Smooth muscle cell (in vitro differentiated cells): ENCODE measurements around the gene RAB34. TPM values are rescaled to one million over a fixed set of nuclear protein-coding genes. Genes with fewer than 3 reads are reported as not detected.

Source experiments
- DNase-seq: peaks from one replicate; lab custom pipeline; 2025; ENCODE audit not compliant: unreplicated experiment; lab: John Stamatoyannopoulos, UW
- H2AFZ ChIP-seq: fragments of 200-600 bp; sonication (generic); 2 replicates; pipeline ENCODE4 v1.6.0; 2016; ENCODE audit warnings: antibody characterized with exemption, low read depth, mild to moderate bottlenecking
- H3F3A ChIP-seq: fragments of 200-600 bp; sonication (generic); 2 replicates; pipeline ENCODE4 v1.6.0; 2017; ENCODE audit warnings: antibody characterized with exemption, low read depth
- H3K27ac ChIP-seq: fragments of 200-600 bp; sonication (generic); 2 replicates; pipeline ENCODE4 v1.5.1; 2016; ENCODE audit warnings: low read depth, mild to moderate bottlenecking
- H3K27me3 ChIP-seq: fragments of 200-600 bp; sonication (generic); 2 replicates; pipeline ENCODE4 v1.6.1; 2016; ENCODE audit warnings: low read depth, mild to moderate bottlenecking
- H3K36me3 ChIP-seq: fragments of 200-600 bp; sonication (generic); 2 replicates; pipeline ENCODE4 v1.5.1; 2016; ENCODE audit warnings: low read depth
- H3K4me1 ChIP-seq: fragments of 200-600 bp; sonication (generic); 2 replicates; pipeline ENCODE4 v1.5.1; 2016; ENCODE audit warnings: low read depth
- H3K4me2 ChIP-seq: fragments of 200-600 bp; sonication (generic); 2 replicates; pipeline ENCODE4 v1.6.0; 2016; ENCODE audit warnings: mild to moderate bottlenecking
- H3K4me3 ChIP-seq: fragments of 200-600 bp; sonication (generic); 2 replicates; pipeline ENCODE4 v1.5.1; 2016; ENCODE audit warnings: mild to moderate bottlenecking
- H3K79me2 ChIP-seq: fragments of 200-600 bp; sonication (generic); 2 replicates; pipeline ENCODE4 v1.6.0; 2016; ENCODE audit warnings: low read depth, mild to moderate bottlenecking
- H3K9ac ChIP-seq: fragments of 200-600 bp; sonication (generic); 2 replicates; pipeline ENCODE4 v1.6.0; 2016; ENCODE audit warnings: low read depth
- H3K9me3 ChIP-seq: fragments of 200-600 bp; sonication (generic); replicated peaks from 2 replicates; pipeline ENCODE4 v1.5.1; 2016; ENCODE audit warnings: low read depth
- H4K20me1 ChIP-seq: fragments of 200-600 bp; sonication (generic); 2 replicates; pipeline ENCODE4 v1.6.0; 2016; ENCODE audit warnings: low read depth
- CTCF ChIP-seq: fragments of 200-600 bp; sonication (generic); IDR thresholded peaks from 2 replicates; pipeline ENCODE4 v1.5.1; 2017; ENCODE audit warnings: borderline replicate concordance, mild to moderate bottlenecking, antibody characterized with exemption; ENCODE audit not compliant: insufficient read depth, poor library complexity, severe bottlenecking
- WGBS: methylation state at CpG from one replicate; pipeline ENCODE4 v1.1.7; 2016; ENCODE audit warnings: low lambda C conversion rate; 5-methylcytosine and 5-hydroxymethylcytosine counted together
- polyA plus RNA-seq: library from polyadenylated mRNA; unstranded; fragments of >200 nt; fragmentation: Nextera tagmentation; extraction: Ambion mirVana; gene quantifications from 2 replicates; pipeline ENCODE4 v1.2.1, GENCODE V29; 2016
- total RNA-seq: library from RNA; depleted of rRNA; stranded (reverse); fragments of >200 nt; gene quantifications from 2 replicates; pipeline ENCODE4 v1.2.3, GENCODE V29; 2014

RAB34 gene
- total and polyA plus RNA-seq, 2 experiments from 2014 or later: 208 to 289 TPM

DNA sequence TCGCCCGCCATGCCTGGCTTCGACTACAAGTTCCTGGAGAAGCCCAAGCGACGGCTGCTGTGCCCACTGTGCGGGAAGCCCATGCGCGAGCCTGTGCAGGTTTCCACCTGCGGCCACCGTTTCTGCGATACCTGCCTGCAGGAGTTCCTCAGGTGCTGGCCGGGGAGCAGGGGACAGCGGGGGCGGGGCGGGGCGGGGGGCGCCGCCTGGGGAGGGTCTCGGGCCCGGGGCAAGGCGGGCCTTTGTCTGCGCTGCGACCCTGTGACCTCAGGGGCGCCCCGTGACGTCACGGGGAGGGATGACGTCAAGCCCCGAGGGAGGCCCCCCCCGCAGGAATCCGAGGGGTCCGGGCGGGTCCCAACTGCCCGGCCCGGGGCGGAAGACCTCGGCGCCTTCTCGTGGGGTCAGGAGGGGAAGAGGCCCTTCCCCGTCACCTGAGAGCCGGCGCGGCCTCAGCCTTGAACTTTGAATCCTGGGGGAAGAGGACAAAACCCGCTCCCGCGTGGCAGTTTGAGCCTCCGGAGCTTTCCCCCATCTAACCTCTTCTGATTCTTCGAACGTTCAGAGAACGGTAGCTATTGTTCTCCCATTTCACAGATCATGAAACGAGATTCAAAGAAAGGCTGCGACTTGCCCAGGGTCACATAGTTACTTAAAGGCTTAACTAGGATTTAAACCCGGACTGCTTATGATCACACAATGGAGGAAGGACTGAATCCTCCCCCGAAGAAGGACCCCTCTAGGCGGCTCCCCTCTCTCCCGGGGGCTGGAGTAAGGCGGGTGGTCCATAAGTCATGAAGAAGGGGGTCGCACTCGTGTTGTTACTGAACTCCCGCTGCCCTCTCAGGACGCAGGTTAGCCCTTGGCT lies 26.7 kb upstream of the RAB34 start:
- H3K4me2 ChIP-seq: peak overlapping the region; percentile 89
- no peaks in the 10 kb centered on the region for H3K9me3 ChIP-seq
- no peaks in the 10 kb centered on the region for H3K27me3 ChIP-seq
- H3K4me1 ChIP-seq: peaks cover 16% of the 10 kb centered on the region
- H2AFZ ChIP-seq: no peak overlapping the region
- H4K20me1 ChIP-seq: peaks cover 51% of the 10 kb centered on the region
- H3K27ac ChIP-seq: peak overlapping the region; percentile 94
- H3K36me3 ChIP-seq: no peaks in the 10 kb centered on the region
- no peak for TF ChIP-seq CTCF
- DNase-seq: peak; percentile 62
- peaks cover 27% of the 10 kb centered on the region for H3F3A ChIP-seq
- under 1% methylated on average over 57 of the region's 61 CpGs for WGBS
- peak overlapping the region; percentile 96 for H3K9ac ChIP-seq
- H3K4me3 ChIP-seq: peak overlapping the region; percentile 73
- peaks cover 38% of the 10 kb centered on the region for H3K79me2 ChIP-seq

DNA sequence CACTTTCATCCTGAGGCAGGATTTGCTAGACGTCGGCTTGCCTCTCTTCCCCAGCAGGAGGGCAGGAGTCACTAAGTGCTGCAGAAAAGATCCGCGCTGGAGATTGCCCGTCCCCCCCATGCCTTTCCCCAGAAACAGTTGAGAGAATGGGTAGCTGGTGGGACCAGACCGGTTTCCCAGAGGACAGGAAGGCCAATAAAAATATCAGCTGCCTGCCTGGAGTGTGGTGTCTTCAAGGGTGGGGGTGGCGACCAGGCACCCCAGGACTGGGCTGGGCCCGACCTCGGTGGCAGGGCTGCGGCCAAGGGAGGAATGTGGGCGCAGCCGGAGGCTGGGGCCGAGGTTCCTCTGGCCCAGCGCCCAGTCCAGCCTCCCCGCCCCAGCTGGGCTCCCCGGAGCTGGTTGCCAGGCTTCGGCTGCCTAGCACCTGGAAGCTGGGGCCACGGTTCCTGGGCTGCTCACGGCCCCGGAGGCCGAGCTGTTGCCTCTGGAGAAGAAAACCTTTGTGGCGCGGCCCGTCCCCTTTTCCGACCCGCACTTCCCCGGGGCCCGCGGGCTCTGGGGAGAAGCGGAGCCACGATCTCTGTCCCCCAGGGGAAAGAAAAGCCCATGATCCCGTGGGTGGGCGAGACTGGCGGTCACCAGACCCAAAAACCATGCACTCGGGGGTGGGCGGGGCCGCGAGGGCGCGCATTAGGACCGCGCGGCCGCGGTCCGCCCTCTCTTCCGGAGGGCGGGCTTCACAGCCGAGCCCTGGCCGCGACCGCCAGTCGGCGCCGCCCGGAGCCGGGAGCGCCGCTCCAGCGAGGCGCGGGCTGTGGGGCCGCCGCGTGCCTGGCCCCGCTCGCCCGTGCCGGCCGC lies 25.8 kb upstream of the RAB34 start, which contains the start of gene TRAF4:
TRAF4 (plus strand) TSS at position 769 of the 861 bp plus-strand sequence. CDS start 102 bp downstream, outside the sequence.
- peak within 1 kb of the TSS; percentile 94 for H3K27ac ChIP-seq
- peak within 1 kb of the TSS; percentile 96 for H3K9ac ChIP-seq
- H3K9me3 ChIP-seq: no peaks in the 10 kb centered on the region
- peaks cover 16% of the 10 kb centered on the region for H3K4me1 ChIP-seq
- no peak within 1 kb of the TSS for H2AFZ ChIP-seq
- no peak for TF ChIP-seq CTCF
- WGBS: 1% methylated on average over 66 of the region's 70 CpGs
- H3K4me2 ChIP-seq: peak within 1 kb of the TSS; percentile 89
- no peaks in the 10 kb centered on the region for H3K27me3 ChIP-seq
- H3F3A ChIP-seq: peaks cover 24% of the 10 kb centered on the region
- peaks cover 38% of the 10 kb centered on the region for H3K79me2 ChIP-seq
- H3K36me3 ChIP-seq: no peaks in the 10 kb centered on the region
- DNase-seq: peak; percentile 64
- peaks cover 42% of the 10 kb centered on the region for H4K20me1 ChIP-seq
- peak within 1 kb of the TSS; percentile 73 for H3K4me3 ChIP-seq

DNA sequence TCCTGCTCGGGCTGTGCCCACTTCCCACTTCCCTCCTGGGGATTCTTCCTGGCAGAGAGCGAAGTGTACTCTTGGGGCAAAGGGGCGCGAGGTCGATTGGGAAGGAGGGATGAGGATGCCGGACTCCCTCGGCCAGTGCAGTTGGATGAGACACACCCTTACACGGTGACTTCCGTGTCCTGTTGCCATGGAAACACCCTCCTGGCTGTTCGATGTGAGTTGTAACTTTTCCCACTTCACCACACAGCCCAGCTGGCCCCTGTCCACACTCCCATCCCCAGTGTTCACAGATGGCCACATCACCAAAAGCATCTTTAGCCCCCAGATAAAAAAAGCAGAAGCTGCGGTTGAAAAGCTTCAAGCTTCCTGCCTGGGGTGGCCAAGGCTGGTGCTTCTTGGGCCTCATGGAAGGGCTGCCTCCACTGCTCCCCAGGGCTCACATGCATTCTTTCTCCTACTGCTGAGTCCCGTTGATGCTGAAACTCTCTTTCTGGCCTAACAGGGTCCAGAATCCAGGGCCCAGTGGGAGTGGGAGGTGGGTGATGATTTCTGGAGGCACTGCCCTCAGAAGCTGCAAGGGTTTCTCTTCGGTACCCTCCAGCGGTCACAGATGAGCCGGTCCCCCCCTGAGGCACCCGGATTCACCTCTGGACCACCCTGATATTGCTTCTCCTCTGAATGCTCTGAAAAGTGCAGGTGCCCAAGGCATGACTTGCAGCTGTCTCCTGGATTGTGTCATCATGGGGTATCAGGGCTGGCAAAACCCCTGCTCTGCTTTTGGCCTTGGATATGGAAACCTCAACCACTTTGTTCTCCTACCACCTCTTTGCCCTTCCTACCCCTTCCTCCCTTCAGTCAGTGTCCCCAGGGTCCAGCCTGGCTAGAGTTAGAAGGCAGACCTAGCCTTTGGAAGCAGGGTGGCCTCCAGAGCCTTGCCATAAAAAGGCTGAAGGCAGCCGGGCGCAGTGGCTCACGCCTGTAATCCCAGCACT lies 24.0 kb upstream of the RAB34 start:
- H3K4me3 ChIP-seq: no peak overlapping the region
- no peak for TF ChIP-seq CTCF
- no peak overlapping the region for H3K4me2 ChIP-seq
- H3K79me2 ChIP-seq: peaks cover 28% of the 10 kb centered on the region
- H3K27ac ChIP-seq: no peak overlapping the region
- no peaks in the 10 kb centered on the region for H3K9me3 ChIP-seq
- no peak overlapping the region for H3K9ac ChIP-seq
- H3F3A ChIP-seq: peaks cover 17% of the 10 kb centered on the region
- H2AFZ ChIP-seq: no peak overlapping the region
- H3K4me1 ChIP-seq: peaks cover 16% of the 10 kb centered on the region
- 92% methylated on average over 19 of the region's 19 CpGs for WGBS
- peaks cover 24% of the 10 kb centered on the region for H4K20me1 ChIP-seq
- H3K36me3 ChIP-seq: no peaks in the 10 kb centered on the region
- no peaks in the 10 kb centered on the region for H3K27me3 ChIP-seq
- no peak for DNase-seq
